ENCODE measurements around the gene DNAJC27.

DNA sequence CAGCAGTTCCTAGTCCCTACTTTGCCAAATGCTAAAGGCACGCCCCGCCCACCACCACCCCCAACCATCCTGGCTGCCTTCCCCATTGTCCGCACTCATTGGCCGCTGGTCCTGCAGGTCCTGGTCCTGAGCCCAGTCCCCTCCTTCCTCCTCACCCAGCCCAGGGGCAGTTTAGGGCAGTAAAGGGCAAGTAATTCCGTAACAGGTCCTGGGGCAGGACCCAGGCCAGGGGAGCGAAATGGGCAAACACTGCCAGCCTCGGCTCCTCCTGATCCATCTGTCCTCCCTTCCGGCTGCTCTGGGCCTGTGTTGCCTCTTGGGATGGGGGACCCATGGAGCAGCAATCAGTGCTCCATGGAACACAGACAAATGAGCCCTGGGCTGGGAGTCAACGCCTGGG lies 57.8 kb downstream of the DNAJC27 start:
- TF ChIP-seq, protein P1, sequence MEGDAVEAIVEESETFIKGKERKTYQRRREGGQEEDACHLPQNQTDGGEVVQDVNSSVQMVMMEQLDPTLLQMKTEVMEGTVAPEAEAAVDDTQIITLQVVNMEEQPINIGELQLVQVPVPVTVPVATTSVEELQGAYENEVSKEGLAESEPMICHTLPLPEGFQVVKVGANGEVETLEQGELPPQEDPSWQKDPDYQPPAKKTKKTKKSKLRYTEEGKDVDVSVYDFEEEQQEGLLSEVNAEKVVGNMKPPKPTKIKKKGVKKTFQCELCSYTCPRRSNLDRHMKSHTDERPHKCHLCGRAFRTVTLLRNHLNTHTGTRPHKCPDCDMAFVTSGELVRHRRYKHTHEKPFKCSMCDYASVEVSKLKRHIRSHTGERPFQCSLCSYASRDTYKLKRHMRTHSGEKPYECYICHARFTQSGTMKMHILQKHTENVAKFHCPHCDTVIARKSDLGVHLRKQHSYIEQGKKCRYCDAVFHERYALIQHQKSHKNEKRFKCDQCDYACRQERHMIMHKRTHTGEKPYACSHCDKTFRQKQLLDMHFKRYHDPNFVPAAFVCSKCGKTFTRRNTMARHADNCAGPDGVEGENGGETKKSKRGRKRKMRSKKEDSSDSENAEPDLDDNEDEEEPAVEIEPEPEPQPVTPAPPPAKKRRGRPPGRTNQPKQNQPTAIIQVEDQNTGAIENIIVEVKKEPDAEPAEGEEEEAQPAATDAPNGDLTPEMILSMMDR (IDR thresholded peaks at IDR 0.05), result no peak
- no peak for TF ChIP-seq POLR2A (IDR thresholded peaks at IDR 0.05)

All from tibial nerve (tissue), 3 donors.